ENCODE results near the gene CERCAM. TPM values are rescaled to one million over a fixed set of nuclear protein-coding genes. Genes with fewer than 3 reads are reported as not detected.

Gene CERCAM
- total and polyA plus RNA-seq, 2 of the 13 experiments (the other 11 are each of a cell fraction or from before 2014, with no cell fraction given): 9.0 to 17.1 TPM

GRCh38 chr9:128406848-128407391 is 13.7 kb upstream of the CERCAM start (continued):
- peak; percentile 46; the same call in 1 of the 2 replicates for TF ChIP-seq ZFP91 (CRISPR knock-in tag; IDR thresholded peaks at IDR 0.05; ENCODE audit: borderline replicate concordance)
- TF ChIP-seq ZZZ3 (CRISPR knock-in tag; IDR thresholded peaks at IDR 0.05; ENCODE audit: borderline replicate concordance): no peak
- peak; percentile 93 for TF ChIP-seq ZMYM3 (CRISPR knock-in tag; IDR thresholded peaks at IDR 0.05)
- TF ChIP-seq FOXA1 (IDR thresholded peaks at IDR 0.05): no peak
- TF ChIP-seq FOXA1 (CRISPR knock-in tag; IDR thresholded peaks at IDR 0.05): peak; percentile 8; the same call in 1 of the 2 replicates
- 0 out of 2 replicates have a peak, but pooled peaks have one; percentile 27 for TF ChIP-seq SAFB2 (CRISPR knock-in tag; IDR thresholded peaks at IDR 0.05; ENCODE audit: borderline replicate concordance, low read depth)
- no peak for TF ChIP-seq CAMTA2 (CRISPR knock-in tag; IDR thresholded peaks at IDR 0.05; ENCODE audit: borderline replicate concordance)
- TF ChIP-seq ZNF10 (CRISPR knock-in tag; IDR thresholded peaks at IDR 0.05; ENCODE audit: borderline replicate concordance, low read depth): no peak
- TF ChIP-seq TEAD3 (CRISPR knock-in tag; optimal IDR thresholded peaks at IDR 0.05; ENCODE audit: borderline replicate concordance): peak; percentile 69
- TF ChIP-seq RCOR2 (CRISPR knock-in tag; IDR thresholded peaks at IDR 0.05): peak; percentile 62; the same call in 1 of the 2 replicates
- TF ChIP-seq ZFX (CRISPR knock-in tag; IDR thresholded peaks at IDR 0.05; ENCODE audit: low read depth): peak; percentile 55; the same call in 1 of the 2 replicates
- no peak for TF ChIP-seq SOX6 (IDR thresholded peaks at IDR 0.05)
- TF ChIP-seq SOX6 (CRISPR knock-in tag; IDR thresholded peaks at IDR 0.05): peak; percentile 19; the same call in 1 of the 2 replicates
- 0 out of 2 replicates have a peak, but pooled peaks have one; percentile 31 for TF ChIP-seq SPEN (CRISPR knock-in tag; IDR thresholded peaks at IDR 0.05; ENCODE audit: low read depth)
- peak; percentile 54; the same call in 1 of the 2 replicates for TF ChIP-seq ZNF768 (CRISPR knock-in tag; IDR thresholded peaks at IDR 0.05)
- TF ChIP-seq ZNF33A (CRISPR knock-in tag; IDR thresholded peaks at IDR 0.05; ENCODE audit: borderline replicate concordance): no peak
- TF ChIP-seq SOX13 (IDR thresholded peaks at IDR 0.05): no peak
- TF ChIP-seq SOX13 (CRISPR knock-in tag; conservative IDR thresholded peaks at IDR 0.05 in 1 of 2, IDR thresholded peaks at IDR 0.05 in 1 of 2): 0 out of 4 replicates have a peak, but pooled peaks of 1 of the 2 experiments have one; percentile 8
- no peak for TF ChIP-seq RXRB (CRISPR knock-in tag; IDR thresholded peaks at IDR 0.05; ENCODE audit: borderline replicate concordance)
- TF ChIP-seq ZBTB49 (CRISPR knock-in tag; IDR thresholded peaks at IDR 0.05; ENCODE audit: borderline replicate concordance): no peak
- no peak for TF ChIP-seq CHCHD3 (CRISPR knock-in tag; IDR thresholded peaks at IDR 0.05)
- TF ChIP-seq ZNF331 (CRISPR knock-in tag; IDR thresholded peaks at IDR 0.05): no peak
- TF ChIP-seq SRF (IDR thresholded peaks at IDR 0.05; ENCODE audit: low read depth, low read length): no peak
- TF ChIP-seq TFDP2 (CRISPR knock-in tag; IDR thresholded peaks at IDR 0.05): no peak
- 0 out of 2 replicates have a peak, but pooled peaks have one; percentile 31 for TF ChIP-seq ZNF3 (CRISPR knock-in tag; IDR thresholded peaks at IDR 0.05)
- no peak for TF ChIP-seq NFE2L1 (CRISPR knock-in tag; IDR thresholded peaks at IDR 0.05; ENCODE audit: borderline replicate concordance)
- TF ChIP-seq ARNTL (CRISPR knock-in tag; IDR thresholded peaks at IDR 0.05): no peak
- TF ChIP-seq FOSL2 (CRISPR knock-in tag; IDR thresholded peaks at IDR 0.05): peak; percentile 81

All from HepG2 (cell line).